SK-N-MC (cell line): ENCODE measurements around the gene FUT8.

Experiments used
- EZH2 ChIP-seq: fragments of 200-600 bp; sonication (generic); IDR thresholded peaks from one replicate; pipeline ENCODE4 v1.6.1; 2017; ENCODE audit warnings: antibody characterized with exemption
- POLR2AphosphoS5 ChIP-seq: IDR thresholded peaks from 2 replicates; pipeline ENCODE4 v1.6.1; 2012; ENCODE audit warnings: mild to moderate bottlenecking, low read depth, low read length, borderline replicate concordance

- no peak for TF ChIP-seq EZH2
- TF ChIP-seq POLR2AphosphoS5: no peak
Measured at GRCh38 chr14:65745396-65746190, 333.1 kb downstream of the FUT8 start.
